ENCODE measurements around the gene MESP1. TPM values are rescaled to one million over a fixed set of nuclear protein-coding genes. Genes with fewer than 3 reads are reported as not detected.
A peak's percentile ranks its signal among the peaks of the same experiment; 100 is the strongest.

The MESP1 gene
- total and polyA plus RNA-seq, 2 of the 13 experiments (the other 11 are each of a cell fraction or from before 2014, with no cell fraction given): not detected

DNA sequence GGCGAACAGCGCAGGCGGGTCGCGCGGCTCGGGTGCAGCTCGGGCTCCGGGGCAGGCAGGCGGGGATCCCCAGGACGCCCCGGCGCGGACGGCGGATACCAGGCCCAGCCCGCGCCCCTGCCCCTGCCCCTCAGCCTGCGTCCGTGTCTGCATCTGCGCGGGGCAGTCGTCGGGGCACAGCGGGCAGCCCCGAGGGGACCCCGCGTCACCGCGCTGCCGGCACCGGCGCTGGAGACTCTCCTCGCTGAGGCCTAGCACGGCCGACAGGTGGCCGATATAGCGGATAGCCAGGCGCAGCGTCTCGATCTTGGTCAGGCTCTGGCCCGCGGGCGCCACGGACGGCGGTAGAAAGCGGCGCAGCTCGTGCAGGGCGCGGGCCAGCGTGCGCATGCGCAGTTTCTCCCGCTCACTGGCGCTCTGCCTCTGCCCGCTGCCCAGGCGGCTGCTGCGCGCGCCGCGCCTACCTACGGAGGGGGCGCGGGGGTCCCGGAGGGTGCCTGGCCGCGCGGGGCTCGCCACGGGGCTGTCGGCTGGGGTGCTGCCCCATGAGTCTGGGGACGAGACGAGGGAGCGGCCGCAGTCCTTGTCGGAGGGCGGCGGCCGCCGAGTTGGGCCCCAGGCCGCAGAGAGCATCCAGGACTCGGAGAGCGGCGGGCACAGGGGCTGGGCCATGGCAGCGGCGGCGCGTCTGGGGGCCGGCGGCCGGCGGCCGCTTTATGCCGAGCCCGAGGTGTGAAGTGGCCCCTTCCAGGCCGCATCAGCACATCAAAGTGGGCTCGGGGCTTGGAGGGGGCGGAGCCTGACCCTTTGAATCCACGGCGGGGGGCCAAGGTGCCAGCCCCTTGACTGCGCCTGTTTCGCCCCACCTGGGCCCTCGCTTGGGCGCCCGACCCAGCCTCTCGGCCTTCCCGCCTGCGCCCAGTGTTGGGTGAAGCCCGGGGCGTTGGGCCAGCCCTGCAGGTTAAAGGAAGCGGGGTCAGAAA is at the start of gene MESP1 (continued):
- TF ChIP-seq, protein P1, sequence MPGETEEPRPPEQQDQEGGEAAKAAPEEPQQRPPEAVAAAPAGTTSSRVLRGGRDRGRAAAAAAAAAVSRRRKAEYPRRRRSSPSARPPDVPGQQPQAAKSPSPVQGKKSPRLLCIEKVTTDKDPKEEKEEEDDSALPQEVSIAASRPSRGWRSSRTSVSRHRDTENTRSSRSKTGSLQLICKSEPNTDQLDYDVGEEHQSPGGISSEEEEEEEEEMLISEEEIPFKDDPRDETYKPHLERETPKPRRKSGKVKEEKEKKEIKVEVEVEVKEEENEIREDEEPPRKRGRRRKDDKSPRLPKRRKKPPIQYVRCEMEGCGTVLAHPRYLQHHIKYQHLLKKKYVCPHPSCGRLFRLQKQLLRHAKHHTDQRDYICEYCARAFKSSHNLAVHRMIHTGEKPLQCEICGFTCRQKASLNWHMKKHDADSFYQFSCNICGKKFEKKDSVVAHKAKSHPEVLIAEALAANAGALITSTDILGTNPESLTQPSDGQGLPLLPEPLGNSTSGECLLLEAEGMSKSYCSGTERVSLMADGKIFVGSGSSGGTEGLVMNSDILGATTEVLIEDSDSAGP (CRISPR knock-in tag; IDR thresholded peaks at IDR 0.05; ENCODE audit: borderline replicate concordance): peak; percentile 54; the same call in 1 of the 2 replicates
- TF ChIP-seq POLR2A (IDR thresholded peaks at IDR 0.05; ENCODE audit: insufficient read depth in 1 of 2, low read depth in 2 of 2, low read length in 2 of 2) (peak in 1 of 2 experiments; percentile 52; a peak in 2 of 4 replicates), ZNF12 (CRISPR knock-in tag; IDR thresholded peaks at IDR 0.05) (no peak), NFKBIZ (CRISPR knock-in tag; IDR thresholded peaks at IDR 0.05) (peak; percentile 36; the same call in 1 of the 2 replicates), ZNF331 (CRISPR knock-in tag; IDR thresholded peaks at IDR 0.05) (peak; percentile 73), CCAR2 (optimal IDR thresholded peaks at IDR 0.05; ENCODE audit: low read depth, low read length) (no peak), CBX5 (CRISPR knock-in tag; IDR thresholded peaks at IDR 0.05; ENCODE audit: borderline replicate concordance) (peak; percentile 72; the same call in 1 of the 2 replicates), ZNF691 (CRISPR knock-in tag; IDR thresholded peaks at IDR 0.05; ENCODE audit: borderline replicate concordance, low read depth) (no peak; the same call in 1 of the 2 replicates), ZNF768 (CRISPR knock-in tag; IDR thresholded peaks at IDR 0.05) (peak; percentile 38; the same call in 1 of the 2 replicates), ZNF431 (CRISPR knock-in tag; IDR thresholded peaks at IDR 0.05; ENCODE audit: borderline replicate concordance, low read depth) (no peak; the same call in 1 of the 2 replicates), KLF11 (CRISPR knock-in tag; IDR thresholded peaks at IDR 0.05) (0 out of 2 replicates have a peak, but pooled peaks have one; percentile 75), HOXA5 (CRISPR knock-in tag; IDR thresholded peaks at IDR 0.05) (no peak; the same call in 1 of the 2 replicates), ZNF224 (CRISPR knock-in tag; IDR thresholded peaks at IDR 0.05) (no peak), ZSCAN21 (CRISPR knock-in tag; IDR thresholded peaks at IDR 0.05; ENCODE audit: borderline replicate concordance) (peak; percentile 82), ZNF260 (CRISPR knock-in tag; IDR thresholded peaks at IDR 0.05; ENCODE audit: borderline replicate concordance, low read depth) (no peak)
- TF ChIP-seq, protein P2, sequence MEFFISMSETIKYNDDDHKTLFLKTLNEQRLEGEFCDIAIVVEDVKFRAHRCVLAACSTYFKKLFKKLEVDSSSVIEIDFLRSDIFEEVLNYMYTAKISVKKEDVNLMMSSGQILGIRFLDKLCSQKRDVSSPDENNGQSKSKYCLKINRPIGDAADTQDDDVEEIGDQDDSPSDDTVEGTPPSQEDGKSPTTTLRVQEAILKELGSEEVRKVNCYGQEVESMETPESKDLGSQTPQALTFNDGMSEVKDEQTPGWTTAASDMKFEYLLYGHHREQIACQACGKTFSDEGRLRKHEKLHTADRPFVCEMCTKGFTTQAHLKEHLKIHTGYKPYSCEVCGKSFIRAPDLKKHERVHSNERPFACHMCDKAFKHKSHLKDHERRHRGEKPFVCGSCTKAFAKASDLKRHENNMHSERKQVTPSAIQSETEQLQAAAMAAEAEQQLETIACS (CRISPR knock-in tag; IDR thresholded peaks at IDR 0.05): no peak
- TF ChIP-seq, protein P3, sequence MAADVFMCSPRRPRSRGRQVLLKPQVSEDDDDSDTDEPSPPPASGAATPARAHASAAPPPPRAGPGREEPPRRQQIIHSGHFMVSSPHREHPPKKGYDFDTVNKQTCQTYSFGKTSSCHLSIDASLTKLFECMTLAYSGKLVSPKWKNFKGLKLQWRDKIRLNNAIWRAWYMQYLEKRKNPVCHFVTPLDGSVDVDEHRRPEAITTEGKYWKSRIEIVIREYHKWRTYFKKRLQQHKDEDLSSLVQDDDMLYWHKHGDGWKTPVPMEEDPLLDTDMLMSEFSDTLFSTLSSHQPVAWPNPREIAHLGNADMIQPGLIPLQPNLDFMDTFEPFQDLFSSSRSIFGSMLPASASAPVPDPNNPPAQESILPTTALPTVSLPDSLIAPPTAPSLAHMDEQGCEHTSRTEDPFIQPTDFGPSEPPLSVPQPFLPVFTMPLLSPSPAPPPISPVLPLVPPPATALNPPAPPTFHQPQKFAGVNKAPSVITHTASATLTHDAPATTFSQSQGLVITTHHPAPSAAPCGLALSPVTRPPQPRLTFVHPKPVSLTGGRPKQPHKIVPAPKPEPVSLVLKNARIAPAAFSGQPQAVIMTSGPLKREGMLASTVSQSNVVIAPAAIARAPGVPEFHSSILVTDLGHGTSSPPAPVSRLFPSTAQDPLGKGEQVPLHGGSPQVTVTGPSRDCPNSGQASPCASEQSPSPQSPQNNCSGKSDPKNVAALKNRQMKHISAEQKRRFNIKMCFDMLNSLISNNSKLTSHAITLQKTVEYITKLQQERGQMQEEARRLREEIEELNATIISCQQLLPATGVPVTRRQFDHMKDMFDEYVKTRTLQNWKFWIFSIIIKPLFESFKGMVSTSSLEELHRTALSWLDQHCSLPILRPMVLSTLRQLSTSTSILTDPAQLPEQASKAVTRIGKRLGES (CRISPR knock-in tag; IDR thresholded peaks at IDR 0.05; ENCODE audit: borderline replicate concordance): 0 out of 2 replicates have a peak, but pooled peaks have one; percentile 40
- TF ChIP-seq, protein P4, sequence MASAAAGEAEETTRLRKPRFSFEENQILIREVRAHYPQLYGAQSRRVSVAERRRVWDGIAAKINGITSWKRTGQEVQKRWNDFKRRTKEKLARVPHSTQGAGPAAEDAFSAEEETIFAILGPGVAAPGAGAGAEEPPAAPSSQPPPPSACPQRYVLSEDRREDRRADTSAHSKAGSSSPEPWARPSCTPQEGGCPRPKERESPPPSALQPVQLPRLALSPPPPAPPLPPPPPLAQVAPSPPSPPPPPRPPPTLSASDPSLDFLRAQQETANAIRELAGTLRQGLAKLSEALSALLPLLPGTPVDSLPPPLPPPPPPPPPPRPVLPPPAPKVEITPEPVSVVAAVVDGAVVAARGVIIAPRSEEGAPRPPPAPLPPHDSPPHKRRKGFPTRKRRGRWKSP (CRISPR knock-in tag; IDR thresholded peaks at IDR 0.05): peak; percentile 96; the same call in 1 of the 2 replicates
- TF ChIP-seq, protein P5, sequence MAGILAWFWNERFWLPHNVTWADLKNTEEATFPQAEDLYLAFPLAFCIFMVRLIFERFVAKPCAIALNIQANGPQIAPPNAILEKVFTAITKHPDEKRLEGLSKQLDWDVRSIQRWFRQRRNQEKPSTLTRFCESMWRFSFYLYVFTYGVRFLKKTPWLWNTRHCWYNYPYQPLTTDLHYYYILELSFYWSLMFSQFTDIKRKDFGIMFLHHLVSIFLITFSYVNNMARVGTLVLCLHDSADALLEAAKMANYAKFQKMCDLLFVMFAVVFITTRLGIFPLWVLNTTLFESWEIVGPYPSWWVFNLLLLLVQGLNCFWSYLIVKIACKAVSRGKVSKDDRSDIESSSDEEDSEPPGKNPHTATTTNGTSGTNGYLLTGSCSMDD (CRISPR knock-in tag; IDR thresholded peaks at IDR 0.05): no peak

All from HepG2 (cell line).